A673 (cell line): ENCODE data around the gene SYT8. TPM values are rescaled to one million over a fixed set of nuclear protein-coding genes. Genes with fewer than 3 reads are reported as not detected.

Source experiments
- BruUV-seq: library from RNA; stranded (reverse); fragments of 400-500 nt; replicated peaks from 2 replicates; lab custom pipeline; 2021; lab: Mats Ljungman, UMichigan
- CTCF ChIA-PET: fragments of 300-600 bp; sonication (Branson Sonifier 250); formaldehyde crosslinking; loops from one replicate; lab custom pipeline; 2022; ENCODE audit warnings: antibody characterized with exemption; lab: Charles Lee
- POLR2A ChIA-PET: fragments of 300-600 bp; sonication (Branson Sonifier 250); formaldehyde crosslinking; loops from one replicate; lab custom pipeline; 2022; ENCODE audit warnings: antibody characterized with exemption; ENCODE audit not compliant: low non-redundant PET; lab: Charles Lee
- DNase-seq: peaks from one replicate; pipeline ENCODE4 v3.0.0-alpha.2; 2015; ENCODE audit warnings: low spot score
- H3K27ac ChIP-seq: fragments of 200-600 bp; sonication (generic); 2 replicates; pipeline ENCODE4 v1.5.1; 2016; ENCODE audit warnings: mixed run types, low read depth, mild to moderate bottlenecking, mixed read lengths, antibody characterized with exemption, low read length; ENCODE audit not compliant: poor library complexity, severe bottlenecking
- H3K27me3 ChIP-seq: fragments of 200-600 bp; sonication (generic); replicated peaks from 2 replicates; pipeline ENCODE4 v1.6.1; 2017; ENCODE audit warnings: mixed run types, low read depth, mild to moderate bottlenecking, mixed read lengths, antibody characterized with exemption, low read length; ENCODE audit not compliant: insufficient read depth, poor library complexity
- H3K36me3 ChIP-seq: fragments of 200-600 bp; sonication (generic); 2 replicates; pipeline ENCODE4 v1.6.1; 2016; ENCODE audit warnings: mixed run types, mild to moderate bottlenecking, mixed read lengths, antibody characterized with exemption, low read length; ENCODE audit not compliant: insufficient read depth, poor library complexity, severe bottlenecking
- H3K4me1 ChIP-seq: fragments of 200-600 bp; sonication (generic); 2 replicates; pipeline ENCODE4 v1.6.1; 2017; ENCODE audit warnings: mixed run types, mild to moderate bottlenecking, mixed read lengths, antibody characterized with exemption, low read length; ENCODE audit not compliant: insufficient read depth, poor library complexity, severe bottlenecking
- H3K4me3 ChIP-seq: fragments of 200-600 bp; sonication (generic); 2 replicates; pipeline ENCODE4 v1.5.1; 2016; ENCODE audit warnings: low read depth, mixed run types, mild to moderate bottlenecking, mixed read lengths, low read length; ENCODE audit not compliant: poor library complexity, severe bottlenecking
- H3K9me3 ChIP-seq: fragments of 200-600 bp; sonication (generic); 2 replicates; pipeline ENCODE4 v1.6.1; 2016; ENCODE audit warnings: mixed run types, low read depth, mild to moderate bottlenecking, mixed read lengths, antibody characterized with exemption, low read length; ENCODE audit not compliant: poor library complexity, severe bottlenecking
- EZH2 ChIP-seq: fragments of 200-600 bp; sonication (generic); IDR thresholded peaks from 2 replicates; pipeline ENCODE4 v1.6.1; 2017; ENCODE audit warnings: borderline replicate concordance, low read depth, mild to moderate bottlenecking, mixed read lengths, antibody characterized with exemption, low read length; ENCODE audit not compliant: poor library complexity, severe bottlenecking
- intact Hi-C: fragments of 100-400 bp; cut with micrococcal nuclease; formaldehyde crosslinking; loops from one replicate; pipeline ENCODE4 v1.10.0; 2022; ENCODE audit not compliant: unreplicated experiment
- total RNA-seq: library from RNA; stranded (reverse); gene quantifications from 2 replicates; pipeline ENCODE4 v1.2.3, GENCODE V29; 2021
- TF ChIP-seq, protein P1 (sequence below): fragments of 300-800, 200-600 bp; sonication (generic); conservative IDR thresholded peaks from 2 replicates; pipeline ENCODE4 v1.5.1; 2017; ENCODE audit warnings: low read depth, mild to moderate bottlenecking, antibody characterized with exemption, low read length, moderate library complexity, mixed read lengths

SYT8 gene
- total RNA-seq, 1 experiment from 2014 or later, result not detected

GRCh38 chr11:1870721-1871466 is 36.1 kb downstream of the SYT8 start:
- H3K36me3 ChIP-seq, result no peaks in the 10 kb centered on the region
- no peaks in the 10 kb centered on the region for H3K9me3 ChIP-seq
- no peaks in the 10 kb centered on the region for H3K4me1 ChIP-seq
- no peak for DNase-seq
- TF ChIP-seq, protein P1, sequence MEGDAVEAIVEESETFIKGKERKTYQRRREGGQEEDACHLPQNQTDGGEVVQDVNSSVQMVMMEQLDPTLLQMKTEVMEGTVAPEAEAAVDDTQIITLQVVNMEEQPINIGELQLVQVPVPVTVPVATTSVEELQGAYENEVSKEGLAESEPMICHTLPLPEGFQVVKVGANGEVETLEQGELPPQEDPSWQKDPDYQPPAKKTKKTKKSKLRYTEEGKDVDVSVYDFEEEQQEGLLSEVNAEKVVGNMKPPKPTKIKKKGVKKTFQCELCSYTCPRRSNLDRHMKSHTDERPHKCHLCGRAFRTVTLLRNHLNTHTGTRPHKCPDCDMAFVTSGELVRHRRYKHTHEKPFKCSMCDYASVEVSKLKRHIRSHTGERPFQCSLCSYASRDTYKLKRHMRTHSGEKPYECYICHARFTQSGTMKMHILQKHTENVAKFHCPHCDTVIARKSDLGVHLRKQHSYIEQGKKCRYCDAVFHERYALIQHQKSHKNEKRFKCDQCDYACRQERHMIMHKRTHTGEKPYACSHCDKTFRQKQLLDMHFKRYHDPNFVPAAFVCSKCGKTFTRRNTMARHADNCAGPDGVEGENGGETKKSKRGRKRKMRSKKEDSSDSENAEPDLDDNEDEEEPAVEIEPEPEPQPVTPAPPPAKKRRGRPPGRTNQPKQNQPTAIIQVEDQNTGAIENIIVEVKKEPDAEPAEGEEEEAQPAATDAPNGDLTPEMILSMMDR, result no peak
- peak; percentile 61 for TF ChIP-seq EZH2
- no peak overlapping the region for H3K27ac ChIP-seq
- no TSS peak for BruUV-seq
- ChIA-PET POLR2A (no interaction called here), CTCF (no interaction called here)
- no peak overlapping the region for H3K4me3 ChIP-seq
- intact Hi-C loops, result no loop called here
- peaks cover 70% of the 10 kb centered on the region for H3K27me3 ChIP-seq

- H3K9me3 ChIP-seq, result no peaks in the 10 kb centered on the region
- no peaks in the 10 kb centered on the region for H3K36me3 ChIP-seq
- no peak overlapping the region for H3K27ac ChIP-seq
- H3K4me1 ChIP-seq, result no peaks in the 10 kb centered on the region
- POLR2A ChIA-PET, result no interaction called here
- CTCF ChIA-PET, result no interaction called here
- no TSS peak for BruUV-seq
- no peak for DNase-seq
- no peak for TF ChIP-seq EZH2
- TF ChIP-seq, protein P1, result no peak
- intact Hi-C loops, result no loop called here
- peaks cover 70% of the 10 kb centered on the region for H3K27me3 ChIP-seq
- H3K4me3 ChIP-seq, result no peak overlapping the region
Measured at GRCh38 chr11:1871531-1871930, 36.7 kb downstream of the SYT8 start.

DNA sequence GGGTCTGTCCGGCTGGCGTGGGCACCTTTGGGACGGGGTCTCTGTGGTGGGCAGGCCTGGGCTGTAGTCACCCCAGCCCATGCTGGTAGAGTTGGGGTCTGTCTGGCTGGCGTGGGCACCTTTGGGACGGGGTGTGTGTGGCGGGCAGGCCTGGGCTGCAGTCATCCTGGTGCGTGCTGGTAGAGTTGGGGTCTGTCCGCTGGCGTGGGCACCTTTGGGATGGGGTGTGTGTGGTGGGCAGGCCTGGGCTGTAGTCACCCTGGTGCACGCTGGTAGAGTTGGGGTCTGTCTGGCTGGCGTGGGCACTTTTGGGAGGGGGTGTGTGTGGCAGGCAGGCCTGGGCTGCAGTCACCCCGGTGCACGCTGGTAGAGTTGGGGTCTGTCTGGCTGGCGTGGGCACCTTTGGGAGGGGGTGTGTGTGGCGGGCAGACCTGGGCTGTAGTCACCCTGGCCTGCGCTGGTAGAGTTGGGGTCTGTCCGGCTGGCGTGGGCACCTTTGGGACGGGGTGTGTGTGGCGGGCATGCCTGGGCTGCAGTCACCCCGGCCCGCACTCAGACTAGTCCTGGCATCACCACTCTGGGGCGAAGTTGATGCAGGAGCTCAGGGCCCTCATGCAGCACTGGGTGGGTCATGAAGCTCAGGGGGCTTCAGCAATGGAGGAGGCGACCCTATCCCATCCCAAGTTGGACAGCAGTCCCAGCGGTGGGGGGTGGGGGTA is 37.6 kb downstream of the SYT8 start:
- peaks cover 70% of the 10 kb centered on the region for H3K27me3 ChIP-seq
- no peaks in the 10 kb centered on the region for H3K4me1 ChIP-seq
- BruUV-seq, result no TSS peak
- no peaks in the 10 kb centered on the region for H3K36me3 ChIP-seq
- no peak overlapping the region for H3K4me3 ChIP-seq
- H3K9me3 ChIP-seq, result no peaks in the 10 kb centered on the region
- ChIA-PET CTCF (interaction anchor here (0.7 kb wide), 1 partner anchor 280 kb away, joined by 5 read pairs; no protein-coding TSS in a partner anchor), POLR2A (no interaction called here)
- TF ChIP-seq, protein P1, result no peak
- no peak for TF ChIP-seq EZH2
- no peak for DNase-seq
- no peak overlapping the region for H3K27ac ChIP-seq
- intact Hi-C loops, result no loop called here
